Suprapubic skin (tissue), 4 donors: ENCODE results near the gene CUL1. TPM values are rescaled to one million over a fixed set of nuclear protein-coding genes. Genes with fewer than 3 reads are reported as not detected.
A peak's percentile ranks its signal among the peaks of the same experiment; 100 is the strongest.

Source experiments
- DNase-seq, 2 donors: peaks; one replicate each; pipeline ENCODE4 v3.0.0-alpha.2; 2019; ENCODE audit warnings: low spot score in 2 of 2
- H3K27ac ChIP-seq: fragments of 200-600 bp; sonication (generic); one replicate; pipeline ENCODE4 v1.5.1; 2019
- H3K27me3 ChIP-seq: fragments of 200-600 bp; sonication (generic); one replicate; pipeline ENCODE4 v1.5.1; 2019
- H3K36me3 ChIP-seq: fragments of 200-600 bp; sonication (generic); one replicate; pipeline ENCODE4 v1.5.1; 2019
- H3K4me1 ChIP-seq: fragments of 200-600 bp; sonication (generic); one replicate; pipeline ENCODE4 v1.5.1; 2019
- H3K4me3 ChIP-seq: fragments of 200-600 bp; sonication (generic); one replicate; pipeline ENCODE4 v1.5.1; 2019; ENCODE audit warnings: mild to moderate bottlenecking
- H3K9me3 ChIP-seq: fragments of 200-600 bp; sonication (generic); one replicate; pipeline ENCODE4 v1.5.1; 2019
- EP300 ChIP-seq: sonication (generic); formaldehyde crosslinking; IDR thresholded peaks from one replicate; pipeline ENCODE4 v1.6.1; 2017; ENCODE audit warnings: antibody characterized with exemption
- POLR2A ChIP-seq, 2 donors: fragments of 450-650 bp; IDR thresholded peaks; one replicate each; pipeline ENCODE4 v1.6.1; 2017; ENCODE audit warnings: antibody characterized with exemption in 2 of 2, mild to moderate bottlenecking in 2 of 2, moderate library complexity in 2 of 2
- POLR2AphosphoS5 ChIP-seq, 3 donors: sonication (generic); formaldehyde crosslinking; IDR thresholded peaks; one replicate each; pipeline ENCODE4 v1.6.1; 2017; ENCODE audit warnings: antibody characterized with exemption in 3 of 3
- WGBS: methylation state at CpG from one replicate; pipeline ENCODE4 v1.1.5; 2018; 5-methylcytosine and 5-hydroxymethylcytosine counted together
- total RNA-seq, 4 donors: library from RNA; depleted of rRNA; stranded (reverse); fragments of >200 nt; gene quantifications; one replicate each; pipeline ENCODE4 v1.1.0, GENCODE V29; 2016
- TF ChIP-seq, protein P1 (sequence below), 2 donors: fragments of 200-600 bp in 1 of 2; fragments of 450-650 bp in 1 of 2; sonication (generic) in 1 of 2; IDR thresholded peaks; one replicate each; pipeline ENCODE4 v1.5.1; 2016 to 2019; ENCODE audit warnings: antibody characterized with exemption in 2 of 2, mild to moderate bottlenecking in 1 of 2, moderate library complexity in 1 of 2

The CUL1 gene
- 10 to 100 TPM; 49.6 to 63.0 (median 56.6) TPM for total RNA-seq

DNA sequence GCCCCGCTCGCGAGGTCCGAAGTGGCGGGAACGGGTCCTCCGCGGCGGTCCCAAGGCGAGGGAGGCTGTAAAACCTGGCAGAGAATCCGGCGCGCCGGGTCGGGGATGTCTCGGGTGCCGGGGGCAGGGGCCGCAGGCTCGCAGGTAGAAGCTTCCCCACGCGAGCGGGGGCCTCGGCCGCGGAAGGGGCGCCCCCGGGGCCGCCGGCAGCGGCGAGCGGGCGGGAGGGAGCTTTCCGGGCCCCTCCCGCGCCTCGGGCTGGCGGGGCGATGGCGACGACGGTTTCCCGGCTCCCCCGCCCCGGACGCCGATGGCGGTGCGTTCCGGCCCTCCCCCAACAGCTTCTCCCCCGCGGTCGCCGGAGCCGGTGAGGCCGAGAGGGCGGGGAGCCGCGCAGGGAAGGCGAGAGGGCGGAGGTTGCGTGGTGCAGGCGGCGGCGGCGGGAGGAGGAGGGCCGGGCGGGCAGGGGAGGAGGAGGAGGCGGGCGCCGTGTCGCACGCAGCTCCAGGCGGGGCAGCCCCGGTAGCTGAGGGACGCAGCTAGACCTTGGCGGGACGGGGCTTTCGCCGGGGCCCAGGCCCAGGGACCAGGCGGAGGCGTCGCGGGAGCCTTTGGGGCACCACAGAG lies at the start of gene CUL1:
CUL1 (plus strand) TSS at position 507 of the 627 bp plus-strand sequence. CDS start 31,220 bp downstream, outside the sequence.
- Histone ChIP-seq H3K4me1 (peaks cover 41% of the 10 kb centered on the region), H3K27ac (peak within 1 kb of the TSS; percentile 97), H3K4me3 (peak within 1 kb of the TSS; percentile 76), H3K9me3 (no peaks in the 10 kb centered on the region), H3K36me3 (no peaks in the 10 kb centered on the region), H3K27me3 (no peaks in the 10 kb centered on the region)
- TF ChIP-seq, protein P1, sequence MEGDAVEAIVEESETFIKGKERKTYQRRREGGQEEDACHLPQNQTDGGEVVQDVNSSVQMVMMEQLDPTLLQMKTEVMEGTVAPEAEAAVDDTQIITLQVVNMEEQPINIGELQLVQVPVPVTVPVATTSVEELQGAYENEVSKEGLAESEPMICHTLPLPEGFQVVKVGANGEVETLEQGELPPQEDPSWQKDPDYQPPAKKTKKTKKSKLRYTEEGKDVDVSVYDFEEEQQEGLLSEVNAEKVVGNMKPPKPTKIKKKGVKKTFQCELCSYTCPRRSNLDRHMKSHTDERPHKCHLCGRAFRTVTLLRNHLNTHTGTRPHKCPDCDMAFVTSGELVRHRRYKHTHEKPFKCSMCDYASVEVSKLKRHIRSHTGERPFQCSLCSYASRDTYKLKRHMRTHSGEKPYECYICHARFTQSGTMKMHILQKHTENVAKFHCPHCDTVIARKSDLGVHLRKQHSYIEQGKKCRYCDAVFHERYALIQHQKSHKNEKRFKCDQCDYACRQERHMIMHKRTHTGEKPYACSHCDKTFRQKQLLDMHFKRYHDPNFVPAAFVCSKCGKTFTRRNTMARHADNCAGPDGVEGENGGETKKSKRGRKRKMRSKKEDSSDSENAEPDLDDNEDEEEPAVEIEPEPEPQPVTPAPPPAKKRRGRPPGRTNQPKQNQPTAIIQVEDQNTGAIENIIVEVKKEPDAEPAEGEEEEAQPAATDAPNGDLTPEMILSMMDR (IDR thresholded peaks at IDR 0.05) = no peak
- peak; percentile 63 to 77 (median 64) for TF ChIP-seq POLR2AphosphoS5 (IDR thresholded peaks at IDR 0.05)
- TF ChIP-seq POLR2A (IDR thresholded peaks at IDR 0.05) = peak in 1 of 2 donors; percentile 76
- peak; percentile 92 to 95 for DNase-seq
- 0% methylated on average over 2 of the region's 84 CpGs for WGBS

DNA sequence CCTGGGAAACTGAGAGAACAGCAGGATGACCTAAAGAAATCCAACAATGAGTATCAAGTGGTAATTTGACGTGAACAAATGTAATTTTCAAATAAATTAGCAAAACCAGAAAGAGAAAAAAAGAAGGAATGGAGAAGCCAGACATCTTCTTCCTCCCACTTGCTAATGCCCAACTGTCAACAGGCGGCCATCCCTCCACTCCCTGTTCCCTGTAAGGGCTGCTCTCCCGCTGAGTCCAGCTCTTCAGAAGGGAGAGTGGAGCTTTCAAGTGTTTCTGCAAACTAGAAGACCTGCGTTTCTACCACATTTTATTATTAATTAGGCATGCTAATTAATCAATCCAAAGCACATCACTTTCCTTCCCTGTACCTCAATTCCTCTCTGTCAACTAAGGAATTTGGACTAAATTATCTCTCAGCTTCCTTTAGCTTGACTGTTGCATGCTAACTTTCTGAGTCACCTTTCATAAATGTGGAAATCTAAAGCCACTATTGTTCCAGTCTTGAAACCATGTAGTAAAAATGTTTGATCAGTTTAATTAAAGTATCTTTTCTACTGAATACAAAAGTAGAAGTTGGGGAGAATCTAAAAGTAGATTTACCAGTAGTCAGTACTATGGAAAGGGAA lies 48.4 kb upstream of the CUL1 start:
- H3K36me3 ChIP-seq = no peaks in the 10 kb centered on the region
- no peak overlapping the region for H3K4me3 ChIP-seq
- 72% methylated on average over 4 of the region's 4 CpGs for WGBS
- no peak for DNase-seq
- H3K9me3 ChIP-seq = no peaks in the 10 kb centered on the region
- H3K27me3 ChIP-seq = no peaks in the 10 kb centered on the region
- no peak overlapping the region for H3K27ac ChIP-seq
- TF ChIP-seq EP300 = no peak
- TF ChIP-seq, protein P1 (IDR thresholded peaks at IDR 0.05) = no peak
- no peaks in the 10 kb centered on the region for H3K4me1 ChIP-seq

GRCh38 chr7:148652773-148653172 lies 45.9 kb upstream of the CUL1 start:
- no peaks in the 10 kb centered on the region for H3K4me1 ChIP-seq
- H3K27me3 ChIP-seq = no peaks in the 10 kb centered on the region
- H3K36me3 ChIP-seq = no peaks in the 10 kb centered on the region
- no peak overlapping the region for H3K27ac ChIP-seq
- TF ChIP-seq POLR2AphosphoS5 (IDR thresholded peaks at IDR 0.05) = no peak
- TF ChIP-seq EP300 = no peak
- TF ChIP-seq, protein P1 (IDR thresholded peaks at IDR 0.05) = no peak
- TF ChIP-seq POLR2A (IDR thresholded peaks at IDR 0.05) = no peak
- H3K9me3 ChIP-seq = no peaks in the 10 kb centered on the region
- DNase-seq = no peak
- H3K4me3 ChIP-seq = no peak overlapping the region

GRCh38 chr7:148657929-148658328 lies 40.8 kb upstream of the CUL1 start:
- DNase-seq = no peak
- Histone ChIP-seq H3K27ac (no peak overlapping the region), H3K36me3 (no peaks in the 10 kb centered on the region), H3K9me3 (no peaks in the 10 kb centered on the region), H3K27me3 (no peaks in the 10 kb centered on the region), H3K4me3 (no peak overlapping the region), H3K4me1 (no peaks in the 10 kb centered on the region)
- 87% methylated on average over 4 of the region's 4 CpGs for WGBS
- TF ChIP-seq POLR2AphosphoS5 (IDR thresholded peaks at IDR 0.05) (no peak), EP300 (no peak), POLR2A (IDR thresholded peaks at IDR 0.05) (no peak)
- TF ChIP-seq, protein P1 (IDR thresholded peaks at IDR 0.05) = no peak

- DNase-seq = no peak
- TF ChIP-seq POLR2A (IDR thresholded peaks at IDR 0.05) (no peak), POLR2AphosphoS5 (IDR thresholded peaks at IDR 0.05) (no peak), EP300 (no peak)
- TF ChIP-seq, protein P1 (IDR thresholded peaks at IDR 0.05) = no peak
- Histone ChIP-seq H3K27ac (no peak overlapping the region), H3K27me3 (no peaks in the 10 kb centered on the region), H3K9me3 (no peaks in the 10 kb centered on the region), H3K4me1 (no peaks in the 10 kb centered on the region), H3K36me3 (no peaks in the 10 kb centered on the region), H3K4me3 (no peak overlapping the region)
- WGBS = 78% methylated on average over 2 of the region's 2 CpGs
These were observed 37.2 kb upstream of the CUL1 start for GRCh38 chr7:148661471-148661870.
